ENCODE measurements around the gene NDUFB7. TPM values are rescaled to one million over a fixed set of nuclear protein-coding genes. Genes with fewer than 3 reads are reported as not detected.
A peak's percentile ranks its signal among the peaks of the same experiment; 100 is the strongest.

The NDUFB7 gene
- total and polyA plus RNA-seq, 7 donors, result 475 to 853 (median 607) TPM

GRCh38 chr19:14516746-14517438 lies 55.0 kb downstream of the NDUFB7 start:
- intact Hi-C loops (cut with DNase I), result no loop called here
- no peak for DNase-seq
- peaks cover 0 to 42% (median 32%) of the 10 kb centered on the region in 4 donors for H3K4me1 ChIP-seq
- peak overlapping the region; percentile 99 to 100 (median 100) for H3K27ac ChIP-seq
- TF ChIP-seq EP300 (IDR thresholded peaks at IDR 0.05) (no peak), POLR2A (IDR thresholded peaks at IDR 0.05) (no peak), CTCF (IDR thresholded peaks at IDR 0.05) (no peak), POLR2AphosphoS5 (IDR thresholded peaks at IDR 0.05) (no peak)
- 4 to 26% methylated on average over 22 of the region's 22 CpGs for WGBS, 2 donors
- no peaks in the 10 kb centered on the region for H3K9me3 ChIP-seq
- no peaks in the 10 kb centered on the region for H3K27me3 ChIP-seq
- peak overlapping the region; percentile 93 to 98 (median 96) for H3K4me3 ChIP-seq
- H3K36me3 ChIP-seq, result peaks cover 17 to 32% (median 29%) of the 10 kb centered on the region in 4 donors

Small RNA genes within 50 kb of the gene (small RNA-seq; reads per million reads assigned to genes)
- 0 reads per million in 3 donors for gene RN7SL842P

Other genes starting within 250 kb of the NDUFB7 start
- 10 to 100 TPM; 23.7 to 63.1 (median 34.1) TPM for gene ADGRE5, start 190.6 kb downstream of the NDUFB7 start, total RNA-seq
- 100 to 1,000 TPM in 1 of 3 donors, 10 to 100 TPM in 2; 12.0 to 111 (median 29.8) TPM for gene ADGRE5, start 190.6 kb downstream of the NDUFB7 start, polyA plus RNA-seq
- gene DDX39A, start 152.7 kb downstream of the NDUFB7 start, total RNA-seq, result 10 to 100 TPM; 37.8 to 43.8 (median 42.0) TPM
- gene DDX39A, start 152.7 kb downstream of the NDUFB7 start, polyA plus RNA-seq, result 100 to 1,000 TPM in 1 of 3 donors, 10 to 100 TPM in 2; 40.2 to 161 (median 45.3) TPM
- 100 to 1,000 TPM in 1 of 4 donors, 10 to 100 TPM in 3; 79.2 to 126 (median 84.6) TPM for gene PKN1, start 138.8 kb downstream of the NDUFB7 start, total RNA-seq
- gene PKN1, start 138.8 kb downstream of the NDUFB7 start, polyA plus RNA-seq, result 10 to 100 TPM; 20.8 to 54.8 (median 28.2) TPM
- gene PTGER1, start 96.7 kb downstream of the NDUFB7 start, total RNA-seq, result under 1 TPM in 2 of 4 donors, not detected in 2; 0.54 to 0.71 TPM
- under 1 TPM in 1 of 3 donors, not detected in 2; 0.67 TPM for gene PTGER1, start 96.7 kb downstream of the NDUFB7 start, polyA plus RNA-seq
- gene GIPC1, start 75.9 kb downstream of the NDUFB7 start, total RNA-seq, result 10 to 100 TPM; 65.1 to 97.7 (median 68.5) TPM
- gene GIPC1, start 75.9 kb downstream of the NDUFB7 start, polyA plus RNA-seq, result 100 to 1,000 TPM; 344 to 378 (median 351) TPM
- gene DNAJB1, start 53.7 kb downstream of the NDUFB7 start, total RNA-seq, result 10 to 100 TPM; 44.6 to 69.3 (median 51.9) TPM
- gene DNAJB1, start 53.7 kb downstream of the NDUFB7 start, polyA plus RNA-seq, result 100 to 1,000 TPM in 1 of 3 donors, 10 to 100 TPM in 2; 70.9 to 118 (median 77.6) TPM
- gene TECR, start 42.5 kb downstream of the NDUFB7 start, total RNA-seq, result 10 to 100 TPM; 20.6 to 34.2 (median 30.0) TPM
- 100 to 1,000 TPM in 1 of 3 donors, 10 to 100 TPM in 2; 32.4 to 139 (median 37.2) TPM for gene TECR, start 42.5 kb downstream of the NDUFB7 start, polyA plus RNA-seq
- not detected for gene CLEC17A, start 11.0 kb upstream of the NDUFB7 start, total RNA-seq
- gene CLEC17A, start 11.0 kb upstream of the NDUFB7 start, polyA plus RNA-seq, result 10 to 100 TPM in 1 of 3 donors, not detected in 2; 13.7 TPM
- not detected for gene ADGRE3, start 102.8 kb upstream of the NDUFB7 start, total RNA-seq
- gene ADGRE3, start 102.8 kb upstream of the NDUFB7 start, polyA plus RNA-seq, result under 1 TPM in 1 of 3 donors, not detected in 2; 0.04 TPM
- 10 to 100 TPM; 27.2 to 55.4 (median 46.1) TPM for gene ZNF333, start 118.0 kb upstream of the NDUFB7 start, total RNA-seq
- gene ZNF333, start 118.0 kb upstream of the NDUFB7 start, polyA plus RNA-seq, result 1 to 10 TPM; 1.8 to 8.6 (median 3.6) TPM
- 1 to 10 TPM in 2 of 4 donors, under 1 TPM in 2; 0.49 to 2.0 (median 1.2) TPM for gene ADGRE2, start 206.5 kb upstream of the NDUFB7 start, total RNA-seq
- gene ADGRE2, start 206.5 kb upstream of the NDUFB7 start, polyA plus RNA-seq, result 1 to 10 TPM; 1.8 to 3.6 (median 2.8) TPM